ENCODE measurements around the gene JMJD1C.

Gene JMJD1C

DNA sequence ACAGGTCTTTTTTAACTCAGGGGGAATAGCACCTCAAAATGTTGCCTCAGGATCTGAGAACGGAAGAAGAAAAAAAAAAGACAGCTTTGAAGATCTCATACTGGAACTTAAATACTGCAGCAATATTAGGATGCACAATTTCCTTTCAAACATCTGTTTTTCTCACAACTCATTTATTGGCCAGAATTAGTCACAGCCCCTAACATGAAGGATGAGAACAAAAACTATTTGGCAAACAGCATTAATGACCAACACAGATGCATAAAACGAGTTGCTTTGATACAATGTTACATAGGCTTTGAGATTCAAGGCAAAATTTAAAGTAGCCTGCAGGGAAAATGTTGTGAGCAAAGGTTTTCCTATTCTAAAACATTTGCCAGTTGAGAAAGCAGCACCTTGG, 36.5 kb downstream of the JMJD1C start:
- Histone ChIP-seq H3K27me3 (replicated peaks; ENCODE audit: insufficient read depth, low read length) (no peaks in the 10 kb centered on the region), H3K36me3 (replicated peaks; ENCODE audit: insufficient read depth, low read length) (no peaks in the 10 kb centered on the region), H3K4me1 (ENCODE audit: low read length) (no peaks in the 10 kb centered on the region), H3K79me2 (ENCODE audit: low read length) (peaks cover 85% of the 10 kb centered on the region), H3K9me2 (replicated peaks; ENCODE audit: insufficient read depth, low read length) (no peaks in the 10 kb centered on the region), H3K4me3 (ENCODE audit: low read length) (no peak overlapping the region), H3K9me3 (replicated peaks; ENCODE audit: insufficient read depth, low read length) (no peaks in the 10 kb centered on the region), H4K20me1 (ENCODE audit: insufficient read depth, low read length) (no peaks in the 10 kb centered on the region), H3K27ac (ENCODE audit: low read length) (no peak overlapping the region), H3K9ac (ENCODE audit: low read length) (no peak overlapping the region), H3F3A (ENCODE audit: insufficient read depth, low read length) (no peaks in the 10 kb centered on the region), H2AFZ (ENCODE audit: low read length) (no peak overlapping the region), H3K4me2 (ENCODE audit: low read depth, low read length) (no peak overlapping the region)
- no peak for DNase-seq
- TF ChIP-seq EZH2 (optimal IDR thresholded peaks at IDR 0.05; ENCODE audit: low read depth, low read length) (no peak), EZH2phosphoT487 (IDR thresholded peaks at IDR 0.05; ENCODE audit: low read length) (no peak)
- TF ChIP-seq, protein P1, sequence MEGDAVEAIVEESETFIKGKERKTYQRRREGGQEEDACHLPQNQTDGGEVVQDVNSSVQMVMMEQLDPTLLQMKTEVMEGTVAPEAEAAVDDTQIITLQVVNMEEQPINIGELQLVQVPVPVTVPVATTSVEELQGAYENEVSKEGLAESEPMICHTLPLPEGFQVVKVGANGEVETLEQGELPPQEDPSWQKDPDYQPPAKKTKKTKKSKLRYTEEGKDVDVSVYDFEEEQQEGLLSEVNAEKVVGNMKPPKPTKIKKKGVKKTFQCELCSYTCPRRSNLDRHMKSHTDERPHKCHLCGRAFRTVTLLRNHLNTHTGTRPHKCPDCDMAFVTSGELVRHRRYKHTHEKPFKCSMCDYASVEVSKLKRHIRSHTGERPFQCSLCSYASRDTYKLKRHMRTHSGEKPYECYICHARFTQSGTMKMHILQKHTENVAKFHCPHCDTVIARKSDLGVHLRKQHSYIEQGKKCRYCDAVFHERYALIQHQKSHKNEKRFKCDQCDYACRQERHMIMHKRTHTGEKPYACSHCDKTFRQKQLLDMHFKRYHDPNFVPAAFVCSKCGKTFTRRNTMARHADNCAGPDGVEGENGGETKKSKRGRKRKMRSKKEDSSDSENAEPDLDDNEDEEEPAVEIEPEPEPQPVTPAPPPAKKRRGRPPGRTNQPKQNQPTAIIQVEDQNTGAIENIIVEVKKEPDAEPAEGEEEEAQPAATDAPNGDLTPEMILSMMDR (IDR thresholded peaks at IDR 0.05; ENCODE audit: low read length): no peak

DNA sequence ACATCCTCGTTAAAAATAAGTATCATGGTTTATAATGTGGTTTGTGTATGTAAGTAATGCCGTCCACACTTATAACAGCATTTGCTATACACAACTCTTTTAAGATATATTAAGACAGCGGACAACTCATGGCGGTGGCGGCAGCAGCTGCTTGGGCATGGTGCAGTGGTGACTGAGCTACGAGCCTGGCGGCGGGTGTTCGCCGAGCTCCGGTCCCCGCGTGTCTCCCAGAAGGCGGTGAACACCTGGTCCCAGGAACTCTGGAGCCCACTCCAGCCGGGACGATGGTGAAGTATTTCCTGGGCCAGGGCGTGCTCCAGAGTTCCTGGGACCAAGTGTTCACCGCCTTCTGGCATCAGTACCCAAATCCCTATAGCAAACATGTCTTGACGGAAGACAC, 38.8 kb downstream of the JMJD1C start:
- Histone ChIP-seq H3F3A (ENCODE audit: insufficient read depth, low read length) (no peaks in the 10 kb centered on the region), H3K27me3 (replicated peaks; ENCODE audit: insufficient read depth, low read length) (no peaks in the 10 kb centered on the region), H3K9me2 (replicated peaks; ENCODE audit: insufficient read depth, low read length) (no peaks in the 10 kb centered on the region), H3K27ac (ENCODE audit: low read length) (no peak overlapping the region), H3K4me1 (ENCODE audit: low read length) (no peaks in the 10 kb centered on the region), H2AFZ (ENCODE audit: low read length) (no peak overlapping the region), H3K9ac (ENCODE audit: low read length) (no peak overlapping the region), H3K4me3 (ENCODE audit: low read length) (no peak overlapping the region), H3K4me2 (ENCODE audit: low read depth, low read length) (no peak overlapping the region), H4K20me1 (ENCODE audit: insufficient read depth, low read length) (no peaks in the 10 kb centered on the region), H3K79me2 (ENCODE audit: low read length) (peaks cover 84% of the 10 kb centered on the region), H3K9me3 (replicated peaks; ENCODE audit: insufficient read depth, low read length) (no peaks in the 10 kb centered on the region), H3K36me3 (replicated peaks; ENCODE audit: insufficient read depth, low read length) (no peaks in the 10 kb centered on the region)
- TF ChIP-seq EZH2phosphoT487 (IDR thresholded peaks at IDR 0.05; ENCODE audit: low read length): no peak
- TF ChIP-seq, protein P1 (IDR thresholded peaks at IDR 0.05; ENCODE audit: low read length): no peak
- no peak for TF ChIP-seq EZH2 (optimal IDR thresholded peaks at IDR 0.05; ENCODE audit: low read depth, low read length)
- no peak for DNase-seq

DNA sequence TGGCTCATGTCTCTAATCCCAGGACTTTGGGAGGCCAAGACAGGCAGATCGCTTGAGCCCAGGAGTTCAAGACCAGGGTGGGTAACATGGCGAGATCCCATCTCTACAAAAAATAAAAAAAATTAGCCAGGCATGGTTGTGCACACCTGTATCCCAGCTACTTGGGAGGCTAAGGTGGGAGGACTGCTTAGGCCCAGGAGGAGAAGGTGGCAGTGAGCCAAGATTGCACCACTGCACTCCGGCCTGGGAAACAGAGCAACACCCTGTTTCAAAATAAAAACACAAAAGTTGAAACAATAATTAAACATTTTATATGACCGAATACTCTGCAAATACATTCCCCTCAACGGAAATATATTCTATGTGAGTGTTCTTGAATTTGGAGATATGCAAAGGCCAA, 40.3 kb downstream of the JMJD1C start:
- H3K4me2 ChIP-seq (ENCODE audit: low read depth, low read length): no peak overlapping the region
- no peak overlapping the region for H3K4me3 ChIP-seq (ENCODE audit: low read length)
- no peak overlapping the region for H2AFZ ChIP-seq (ENCODE audit: low read length)
- peaks cover 6% of the 10 kb centered on the region; the same call in 1 of the 2 replicates for H3K4me1 ChIP-seq (ENCODE audit: low read length)
- no peaks in the 10 kb centered on the region for H3F3A ChIP-seq (ENCODE audit: insufficient read depth, low read length)
- no peaks in the 10 kb centered on the region for H4K20me1 ChIP-seq (ENCODE audit: insufficient read depth, low read length)
- H3K9ac ChIP-seq (ENCODE audit: low read length): no peak overlapping the region
- no peak overlapping the region for H3K27ac ChIP-seq (ENCODE audit: low read length)
- no peaks in the 10 kb centered on the region for H3K27me3 ChIP-seq (replicated peaks; ENCODE audit: insufficient read depth, low read length)
- H3K9me3 ChIP-seq (replicated peaks; ENCODE audit: insufficient read depth, low read length): no peaks in the 10 kb centered on the region
- no peaks in the 10 kb centered on the region for H3K36me3 ChIP-seq (replicated peaks; ENCODE audit: insufficient read depth, low read length)
- TF ChIP-seq EZH2 (optimal IDR thresholded peaks at IDR 0.05; ENCODE audit: low read depth, low read length) (no peak), EZH2phosphoT487 (IDR thresholded peaks at IDR 0.05; ENCODE audit: low read length) (no peak)
- TF ChIP-seq, protein P1 (IDR thresholded peaks at IDR 0.05; ENCODE audit: low read length): no peak
- DNase-seq: no peak
- no peaks in the 10 kb centered on the region for H3K9me2 ChIP-seq (replicated peaks; ENCODE audit: insufficient read depth, low read length)
- H3K79me2 ChIP-seq (ENCODE audit: low read length): peaks cover 81% of the 10 kb centered on the region

Data from MM.1S (cell line).